GM21786 (cell line): Measurements from ENCODE around the gene SEMA6C.
A peak's percentile ranks its signal among the peaks of the same experiment; 100 is the strongest.
"Not testable (repeated sequence)": the region's sequence is repeated elsewhere in the genome, so short reads cannot be mapped to it uniquely, and the experiment has no call there.

Source experiments
- ATAC-seq: cut with Tn5 transposase; IDR thresholded peaks from one replicate; pipeline ENCODE4 v1.9.1; 2021; ENCODE audit not compliant: unreplicated experiment

Gene SEMA6C, protein sequence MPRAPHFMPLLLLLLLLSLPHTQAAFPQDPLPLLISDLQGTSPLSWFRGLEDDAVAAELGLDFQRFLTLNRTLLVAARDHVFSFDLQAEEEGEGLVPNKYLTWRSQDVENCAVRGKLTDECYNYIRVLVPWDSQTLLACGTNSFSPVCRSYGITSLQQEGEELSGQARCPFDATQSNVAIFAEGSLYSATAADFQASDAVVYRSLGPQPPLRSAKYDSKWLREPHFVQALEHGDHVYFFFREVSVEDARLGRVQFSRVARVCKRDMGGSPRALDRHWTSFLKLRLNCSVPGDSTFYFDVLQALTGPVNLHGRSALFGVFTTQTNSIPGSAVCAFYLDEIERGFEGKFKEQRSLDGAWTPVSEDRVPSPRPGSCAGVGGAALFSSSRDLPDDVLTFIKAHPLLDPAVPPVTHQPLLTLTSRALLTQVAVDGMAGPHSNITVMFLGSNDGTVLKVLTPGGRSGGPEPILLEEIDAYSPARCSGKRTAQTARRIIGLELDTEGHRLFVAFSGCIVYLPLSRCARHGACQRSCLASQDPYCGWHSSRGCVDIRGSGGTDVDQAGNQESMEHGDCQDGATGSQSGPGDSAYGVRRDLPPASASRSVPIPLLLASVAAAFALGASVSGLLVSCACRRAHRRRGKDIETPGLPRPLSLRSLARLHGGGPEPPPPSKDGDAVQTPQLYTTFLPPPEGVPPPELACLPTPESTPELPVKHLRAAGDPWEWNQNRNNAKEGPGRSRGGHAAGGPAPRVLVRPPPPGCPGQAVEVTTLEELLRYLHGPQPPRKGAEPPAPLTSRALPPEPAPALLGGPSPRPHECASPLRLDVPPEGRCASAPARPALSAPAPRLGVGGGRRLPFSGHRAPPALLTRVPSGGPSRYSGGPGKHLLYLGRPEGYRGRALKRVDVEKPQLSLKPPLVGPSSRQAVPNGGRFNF

DNA sequence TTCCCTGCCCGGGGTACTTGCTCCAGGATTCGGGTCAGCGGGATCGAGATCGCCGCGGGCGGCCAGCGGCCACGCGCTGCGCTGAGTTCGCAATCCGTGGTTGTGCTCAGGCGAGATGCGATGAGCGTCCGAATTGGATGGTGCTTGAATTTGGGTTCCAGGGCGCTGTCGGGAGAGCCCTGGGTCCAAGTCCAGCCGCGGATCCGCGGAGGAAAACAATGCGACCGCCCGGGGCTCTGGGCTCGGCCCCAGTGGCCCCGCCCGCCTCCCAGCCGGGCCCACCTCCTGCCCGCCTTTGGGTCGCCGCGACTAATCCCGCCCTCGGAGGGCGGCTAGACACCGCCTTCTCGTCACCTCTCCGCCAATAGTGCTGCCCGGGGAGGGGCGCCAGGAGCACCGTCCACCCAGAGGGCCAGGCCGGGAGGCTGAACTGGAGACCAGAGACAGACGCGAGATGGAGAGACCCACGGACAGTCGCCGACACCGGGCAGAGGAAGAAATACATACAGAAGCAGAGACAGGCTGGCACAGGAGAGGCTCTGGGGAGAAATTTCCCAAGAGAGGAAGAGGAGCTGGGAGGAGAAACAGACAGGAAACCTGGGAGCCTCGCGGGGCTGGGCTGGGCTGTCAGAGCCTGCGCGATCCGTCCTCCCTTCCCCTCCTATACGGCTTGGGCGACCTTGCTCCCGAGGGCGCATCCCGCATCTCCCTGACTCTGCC, at the start of gene SEMA6C:
Gene SEMA6C, minus strand, starts transcription at position 220 of the 720 bp plus-strand sequence. CDS start 4,010 bp downstream, outside the sequence.
- peak; percentile 98 for ATAC-seq

DNA sequence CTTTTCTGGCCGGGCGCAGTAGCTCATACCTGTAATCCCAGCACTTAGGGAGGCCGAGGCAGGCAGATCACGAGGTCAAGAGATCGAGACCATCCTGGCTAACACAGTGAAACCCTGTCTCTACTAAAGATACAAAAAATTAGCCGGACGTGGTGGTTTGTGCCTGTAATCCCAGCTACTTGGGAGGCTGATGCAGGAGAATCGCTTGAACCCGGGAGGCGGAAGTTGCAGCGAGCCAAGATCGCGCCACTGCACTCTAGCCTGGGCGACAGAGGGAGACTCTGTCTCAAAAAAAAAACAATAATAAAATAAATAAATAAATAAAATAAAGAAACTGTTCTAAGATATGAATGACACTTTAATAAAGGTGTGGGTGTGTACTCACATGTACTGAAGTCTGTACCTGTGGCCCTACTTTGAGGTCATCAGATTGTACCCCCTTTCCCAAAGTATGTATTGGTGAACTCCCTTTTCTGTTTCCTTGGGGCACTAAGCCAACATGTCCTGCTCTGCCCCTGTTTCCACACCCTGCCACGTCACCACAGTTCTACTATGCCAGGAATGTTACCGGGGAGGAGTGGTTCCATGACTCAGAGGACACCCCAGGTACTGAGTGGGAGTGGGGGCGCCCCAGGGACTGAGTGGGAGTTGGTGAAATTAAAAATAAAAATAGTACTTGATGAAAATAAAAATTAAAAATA, 48.6 kb upstream of the SEMA6C start:
- ATAC-seq: not testable (repeated sequence)

DNA sequence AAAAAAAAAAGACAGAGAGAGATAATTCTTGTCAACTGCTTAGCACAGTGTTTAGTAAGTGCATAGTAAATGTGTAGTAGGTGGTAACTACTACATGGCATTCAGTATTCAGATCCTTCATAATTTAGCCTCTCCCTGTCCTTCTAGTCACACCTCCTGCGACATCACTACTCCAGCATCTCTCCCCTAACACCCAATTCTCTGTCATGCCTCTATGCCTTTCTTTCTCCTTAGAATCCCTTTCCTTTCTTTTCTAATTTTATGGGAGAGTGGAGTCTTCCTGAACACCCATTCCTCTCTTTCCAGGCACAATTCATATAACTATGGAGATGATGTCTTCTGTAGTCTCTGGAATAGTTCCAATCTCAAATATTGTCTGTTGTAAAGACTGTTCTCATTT, 47.4 kb upstream of the SEMA6C start:
- ATAC-seq: no peak

DNA sequence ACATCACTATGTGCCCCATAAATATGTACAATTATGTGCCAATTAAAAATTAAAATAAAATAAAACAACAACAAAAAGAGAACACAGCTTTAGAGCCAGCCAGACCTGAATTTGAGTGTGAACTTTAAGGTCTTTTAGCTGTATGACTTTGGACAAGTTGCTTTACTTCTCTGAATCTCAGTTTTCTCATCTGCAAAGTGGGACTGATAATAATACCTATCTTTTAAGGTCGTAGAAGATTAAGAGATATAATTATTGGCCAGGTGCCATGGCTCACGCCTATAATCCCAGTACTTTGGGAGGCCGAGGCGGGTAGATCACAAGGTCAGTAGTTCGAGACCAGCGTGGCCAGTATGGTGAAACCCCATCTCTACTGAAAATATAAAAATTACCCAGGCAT, 46.9 kb upstream of the SEMA6C start:
- no peak for ATAC-seq

DNA sequence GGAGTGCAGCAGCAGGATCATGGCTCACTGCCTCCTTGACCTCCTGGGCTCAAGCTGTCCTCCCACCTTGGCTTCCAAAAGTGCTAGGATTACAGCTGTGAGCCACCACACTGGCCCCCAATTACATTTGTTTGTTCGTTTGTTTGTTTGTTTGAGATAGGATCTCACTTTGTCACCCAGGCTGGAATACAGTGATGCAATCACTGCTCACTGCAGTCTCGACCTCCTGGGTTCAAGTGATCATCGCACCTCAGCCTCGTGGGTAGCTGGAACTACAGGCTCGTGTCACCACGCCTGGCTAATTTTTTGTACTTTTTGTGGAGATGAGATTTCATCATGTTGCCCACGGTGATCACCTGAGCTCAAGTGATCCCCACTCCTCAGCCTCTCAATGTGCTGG, 45.6 kb upstream of the SEMA6C start:
- ATAC-seq: no peak

DNA sequence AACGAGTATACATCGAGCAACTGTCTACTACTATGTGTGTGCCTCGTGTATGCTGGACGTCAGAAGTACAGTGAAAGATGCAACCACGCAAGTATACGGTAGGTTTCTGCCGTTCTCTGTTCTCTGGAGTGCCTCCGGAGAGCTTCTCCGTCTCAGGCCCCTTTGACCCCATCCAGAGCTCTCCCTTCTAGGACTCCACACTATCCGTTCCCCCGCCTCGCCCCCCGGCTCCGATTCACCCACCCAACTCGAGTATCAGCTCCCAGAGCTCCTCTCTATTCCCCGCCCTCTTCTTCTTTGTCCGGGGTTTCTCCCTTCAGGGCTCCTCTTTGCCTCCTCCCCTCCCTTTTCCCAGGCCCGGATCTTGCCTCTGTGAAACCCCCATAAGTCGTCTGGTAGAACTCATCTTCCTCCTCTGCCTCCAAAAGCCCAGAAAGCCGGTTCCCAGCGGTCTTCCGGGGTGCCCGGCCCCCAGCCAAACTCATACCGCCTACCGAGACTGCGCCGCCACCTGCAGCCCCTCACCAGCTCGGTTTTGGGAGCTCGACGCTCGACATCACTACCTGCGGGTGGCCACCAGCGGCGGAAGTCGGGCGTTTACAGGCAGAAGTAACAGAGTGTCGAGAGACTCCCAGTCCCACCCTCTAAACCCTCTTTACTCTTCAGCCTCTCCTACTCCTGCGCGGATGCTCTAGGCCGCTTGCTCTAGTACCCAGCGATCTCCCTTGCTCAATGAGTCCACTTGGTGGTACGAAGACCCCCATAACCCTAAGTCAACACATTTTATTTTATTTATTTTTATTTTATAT, 43.4 kb upstream of the SEMA6C start, which contains the start of gene VPS72:
Gene VPS72, minus strand, starts transcription at position 561 of the 809 bp plus-strand sequence. Its CDS starts 76 bp downstream, at position 485.
- ATAC-seq: peak; percentile 85

DNA sequence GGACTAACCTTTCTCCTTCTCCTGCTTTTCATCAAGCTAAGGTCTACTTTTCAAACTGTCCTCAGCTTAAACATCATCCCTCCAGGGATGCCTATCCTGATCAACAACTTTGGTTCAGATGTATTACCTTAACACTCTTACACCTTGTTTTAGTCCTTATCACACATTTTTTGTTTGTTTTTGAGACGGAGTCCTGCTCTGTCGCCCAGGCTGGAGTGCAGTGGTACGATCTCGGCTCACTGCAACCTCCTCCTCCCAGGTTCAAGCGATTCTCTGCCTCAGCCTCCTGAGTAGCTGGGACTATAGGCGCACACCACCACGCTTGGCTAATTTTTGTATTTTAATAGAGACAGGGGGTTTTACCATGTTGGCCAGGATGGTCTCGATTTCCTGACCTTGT, 42.2 kb upstream of the SEMA6C start:
- ATAC-seq: not testable (repeated sequence)

DNA sequence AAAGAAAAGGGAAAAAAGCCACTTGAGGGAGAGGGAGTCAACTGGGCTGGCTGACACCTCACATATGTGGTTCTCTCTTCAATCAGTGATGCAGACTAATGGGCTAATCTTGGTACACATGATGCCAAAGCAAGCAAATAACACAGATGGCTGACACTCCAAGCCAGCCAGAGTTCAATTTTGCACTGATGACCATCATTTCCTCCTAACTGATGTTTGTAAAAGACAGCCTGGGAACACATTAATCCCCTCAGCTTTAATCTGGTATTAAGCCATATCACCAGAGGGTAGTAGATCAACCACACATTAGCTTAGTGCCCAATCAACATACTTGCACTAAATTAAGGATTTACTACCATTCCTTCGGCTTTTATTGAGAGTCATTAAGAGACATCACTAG, 40.8 kb upstream of the SEMA6C start:
- ATAC-seq: no peak

DNA sequence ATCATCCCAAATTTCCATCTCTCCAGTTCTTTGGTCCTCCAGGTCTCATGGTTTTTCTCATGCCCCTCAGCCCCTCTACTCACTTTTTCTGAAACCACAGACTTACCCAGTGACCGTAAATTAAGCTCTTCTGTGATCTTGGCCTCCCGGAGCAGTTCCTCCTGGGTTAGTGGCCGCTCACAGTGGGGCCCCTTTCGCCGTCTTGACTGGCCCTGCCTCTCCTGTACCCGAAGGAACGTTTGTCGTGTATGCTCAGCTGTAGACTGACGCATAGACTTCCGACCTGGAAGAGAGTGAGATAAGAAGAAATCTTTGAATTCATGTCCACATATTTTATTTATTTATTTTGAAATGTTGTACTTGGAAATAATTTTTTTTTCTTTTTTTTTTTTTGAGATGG, 37.8 kb upstream of the SEMA6C start:
- ATAC-seq: no peak

DNA sequence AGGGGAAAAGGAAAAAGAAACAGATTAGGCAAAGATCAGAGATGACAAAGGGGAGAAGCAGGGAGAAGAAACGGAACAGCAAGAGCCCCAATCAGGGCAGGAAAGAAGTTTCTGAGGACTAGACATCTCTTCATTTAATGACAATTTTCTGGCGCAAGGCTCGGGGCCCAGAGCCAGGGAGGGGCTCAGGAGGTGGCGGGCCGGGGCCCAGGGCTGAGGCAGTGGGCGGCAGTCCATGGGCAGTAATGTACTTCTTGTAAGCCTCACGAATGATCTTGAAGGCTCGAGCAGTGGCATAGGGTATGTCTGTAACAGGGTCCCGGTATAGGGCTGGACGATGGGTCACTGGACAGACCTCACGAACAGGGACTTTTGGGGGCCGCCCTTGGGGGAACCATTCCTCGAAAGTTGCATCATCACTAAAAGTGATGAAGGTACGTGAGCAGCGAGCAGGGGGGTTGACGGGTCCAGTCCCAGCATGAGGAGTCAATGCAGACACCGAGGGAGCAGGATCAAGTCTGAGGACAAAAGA, 30.1 kb upstream of the SEMA6C start:
- no peak for ATAC-seq

DNA sequence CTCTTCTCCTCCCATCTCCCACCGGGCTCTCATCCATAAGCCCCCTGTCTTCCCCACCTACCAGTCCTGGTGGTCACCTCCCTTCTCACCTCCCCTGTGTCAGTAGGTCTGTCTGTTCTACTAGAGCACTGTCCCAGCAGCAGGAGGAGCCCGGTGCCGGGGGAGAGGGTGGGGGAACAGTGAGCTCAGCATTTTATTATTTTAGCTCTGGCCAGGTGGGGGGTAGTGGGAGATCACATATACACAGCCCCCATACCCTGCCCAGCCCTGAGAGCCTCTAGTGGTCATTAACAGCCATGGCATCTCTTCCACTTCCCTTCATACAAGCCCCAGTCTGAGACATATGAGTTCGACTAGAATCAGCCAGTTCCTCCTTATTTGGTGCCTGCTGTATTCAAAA, 29.4 kb upstream of the SEMA6C start, which contains the start of gene TMOD4:
Gene TMOD4, minus strand, starts transcription at position 119 of the 400 bp plus-strand sequence. CDS start 1,106 bp downstream, outside the sequence.
- no peak for ATAC-seq

DNA sequence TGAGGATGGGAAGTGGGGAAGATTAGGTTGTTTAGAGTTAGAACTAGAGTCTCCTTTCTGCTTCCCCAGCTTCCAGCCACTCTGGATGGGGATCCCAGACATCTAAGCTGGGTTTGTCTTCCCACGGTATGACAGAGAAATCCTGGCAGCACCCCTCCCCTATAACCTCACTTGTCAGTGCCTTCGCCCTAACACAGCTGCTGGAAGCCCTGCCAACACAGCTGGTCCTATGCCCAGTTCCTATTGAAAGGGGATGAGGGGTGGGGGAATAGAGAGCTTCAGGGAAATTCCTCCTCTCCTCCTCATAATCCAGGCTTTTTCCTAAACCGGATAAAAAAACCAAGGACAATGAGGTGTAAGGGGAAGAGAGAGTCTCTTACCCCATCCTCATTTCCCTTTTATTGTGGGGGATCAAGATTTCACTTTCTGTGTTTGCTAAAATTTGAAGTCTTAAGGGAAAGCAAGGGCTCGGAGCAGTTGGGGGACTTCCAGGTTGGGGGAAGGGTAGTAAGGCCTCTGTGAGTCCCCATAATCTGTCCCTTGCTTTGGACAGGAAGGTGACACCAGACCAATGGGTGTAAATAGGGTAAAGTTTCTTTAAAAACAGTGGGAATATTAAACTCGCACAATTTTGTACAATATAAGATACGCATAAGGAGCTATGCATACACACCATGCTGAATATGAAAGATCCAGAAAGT, 28.8 kb upstream of the SEMA6C start:
- ATAC-seq: no peak

DNA sequence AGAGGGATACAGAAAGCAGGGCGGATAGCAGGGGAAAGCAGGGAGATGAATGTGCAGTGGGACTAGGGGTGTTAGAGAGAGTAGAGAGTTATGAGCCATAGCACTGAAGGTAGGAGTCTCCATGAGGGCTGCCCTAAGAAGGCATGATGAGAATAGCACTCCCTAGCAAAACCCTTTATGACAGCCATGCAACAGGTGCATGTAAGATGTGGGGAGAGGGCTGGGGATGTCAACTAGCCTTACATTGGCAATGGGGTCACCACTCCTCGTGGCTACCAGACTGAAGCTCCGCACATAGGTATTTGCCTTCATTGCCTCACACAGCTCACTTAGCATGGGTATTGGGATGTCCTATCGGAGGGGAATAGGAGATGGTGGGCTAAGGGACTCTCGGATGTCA, 24.8 kb upstream of the SEMA6C start:
- no peak for ATAC-seq

DNA sequence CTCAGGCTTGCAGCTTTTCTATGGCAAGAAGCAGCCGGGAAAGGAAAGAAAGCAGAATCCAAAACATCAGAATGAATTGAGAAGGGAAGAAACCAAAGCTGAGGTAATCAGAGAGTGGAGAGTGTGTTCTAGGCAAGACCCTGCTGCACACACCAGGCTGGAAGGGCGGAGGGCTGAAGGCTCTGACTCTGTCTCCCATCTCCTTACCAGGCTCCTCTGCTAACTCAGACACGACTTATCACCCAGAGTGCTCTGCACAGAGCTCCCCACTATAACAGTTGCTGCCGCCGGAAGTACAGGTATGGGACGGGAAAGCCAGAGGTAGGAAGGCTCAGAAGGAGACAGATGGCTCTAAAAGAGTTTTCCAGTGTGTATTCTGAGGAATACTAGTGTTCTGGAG, 20.7 kb upstream of the SEMA6C start:
- no peak for ATAC-seq

DNA sequence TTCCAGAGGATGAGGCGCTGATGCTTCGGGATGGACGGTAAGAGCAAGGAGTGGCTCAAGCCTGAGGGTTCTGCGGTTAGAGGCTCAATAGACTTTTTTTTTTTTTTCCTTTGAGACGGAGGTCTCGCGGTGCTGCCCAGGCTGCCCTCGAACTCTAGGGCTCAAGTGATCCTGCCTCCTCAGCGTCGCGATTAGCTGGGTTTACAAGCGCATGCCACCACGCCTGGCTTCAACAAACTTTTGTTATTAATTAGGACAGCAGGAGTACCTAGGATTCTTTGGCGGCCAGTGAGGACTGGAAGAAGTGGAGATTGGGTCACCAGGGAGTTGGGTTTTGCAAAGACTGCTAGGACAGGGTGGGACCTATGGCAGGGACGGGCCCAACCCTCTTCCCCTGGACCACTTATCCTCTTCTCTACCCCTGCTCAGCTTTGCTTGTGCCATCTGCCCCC, 20.1 kb upstream of the SEMA6C start:
- no peak for ATAC-seq

DNA sequence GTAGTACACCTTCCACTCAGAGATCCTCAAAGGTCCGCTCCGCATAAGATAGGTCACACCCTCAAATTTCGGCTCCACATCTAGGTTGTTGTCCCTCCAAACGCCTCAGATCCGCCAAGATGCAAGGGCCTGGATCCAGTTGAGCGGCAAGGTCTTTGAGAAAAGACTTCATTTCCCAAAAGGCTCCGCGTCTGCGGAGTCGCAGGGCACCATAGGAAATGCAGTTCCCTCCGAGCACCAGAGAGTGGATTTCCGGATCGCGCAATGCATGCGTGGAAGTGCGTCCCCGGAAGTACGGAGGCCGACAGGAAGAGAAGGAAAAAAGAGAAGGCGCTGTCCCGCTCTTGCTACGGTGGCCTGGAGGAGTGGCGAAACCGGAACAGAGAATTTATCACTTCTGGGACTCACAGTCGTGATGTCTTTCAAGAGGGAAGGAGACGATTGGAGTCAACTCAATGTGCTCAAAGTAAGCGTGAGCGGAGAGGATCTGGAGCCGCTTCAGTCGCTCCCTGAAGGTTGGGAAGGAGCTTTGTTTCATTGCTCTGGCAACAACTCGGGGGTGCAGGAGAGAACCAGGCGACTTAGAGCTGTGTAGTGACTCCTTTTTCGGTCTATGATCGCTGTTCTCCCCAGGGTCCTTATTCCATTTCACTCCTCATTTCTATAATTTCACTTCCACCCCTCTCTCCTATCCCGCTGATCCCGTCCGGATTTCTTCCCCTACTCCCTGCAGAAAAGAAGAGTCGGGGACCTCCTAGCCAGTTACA, 19.5 kb upstream of the SEMA6C start, which contains the start of the genes LYSMD1 and SCNM1:
Gene LYSMD1, minus strand, starts transcription at position 165 of the 767 bp plus-strand sequence. CDS start 644 bp downstream, outside the sequence.
Gene SCNM1, plus strand, starts transcription at position 407 of the 767 bp plus-strand sequence. Its CDS starts 9 bp downstream, at position 416.
- peak; percentile 88 for ATAC-seq

DNA sequence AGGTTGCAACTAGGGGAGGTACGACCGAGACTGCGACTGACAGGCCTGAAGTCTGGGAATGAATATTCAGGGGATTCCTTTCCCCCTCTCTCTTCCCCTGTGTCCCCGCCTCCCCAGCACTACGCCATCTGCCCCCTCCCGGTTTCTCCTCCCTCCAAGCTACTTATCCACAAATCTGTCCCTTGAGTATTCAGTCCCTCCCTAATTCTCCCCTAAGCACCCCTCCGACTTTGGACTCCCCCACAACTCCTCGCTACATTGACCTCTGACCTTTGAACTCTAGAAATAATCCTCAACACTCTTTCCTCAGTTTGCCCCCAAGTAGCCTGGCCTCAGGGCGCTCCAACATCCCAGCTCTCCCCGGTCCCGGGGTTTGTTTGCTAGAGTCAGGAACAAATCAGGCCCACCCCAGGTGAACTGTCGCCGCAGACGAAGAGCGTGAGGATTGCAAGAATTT, 18.9 kb upstream of the SEMA6C start:
- no peak for ATAC-seq
